HL-60 (cell line): Measurements from ENCODE around the gene TMEM178A.

Experiments
- DNase-seq, 2 experiments: peaks; one replicate each; pipeline ENCODE4 v3.0.0-alpha.2; 2010 to 2020; ENCODE audit warnings: low read depth in 1 of 2, low spot score in 1 of 2
- H3K27ac ChIP-seq: fragments of 250-450 bp; sonication (Bioruptor Pico); replicated peaks from 2 replicates; pipeline ENCODE4 v1.5.1; 2020; ENCODE audit warnings: mild to moderate bottlenecking, moderate library complexity
- H3K27me3 ChIP-seq: fragments of 250-450 bp; sonication (Bioruptor Pico); 2 replicates; pipeline ENCODE4 v1.5.1; 2021; ENCODE audit warnings: mild to moderate bottlenecking, moderate library complexity; ENCODE audit not compliant: insufficient read depth, poor library complexity, severe bottlenecking
- H3K4me3 ChIP-seq: replicated peaks from 2 replicates; pipeline ENCODE4 v1.5.1; 2011; ENCODE audit warnings: mild to moderate bottlenecking, control low read depth, low read length; ENCODE audit not compliant: insufficient read depth
- GABPA ChIP-seq: IDR thresholded peaks from 2 replicates; pipeline ENCODE4 v1.6.1; 2012; ENCODE audit warnings: low read depth
- POLR2AphosphoS5 ChIP-seq: IDR thresholded peaks from 2 replicates; pipeline ENCODE4 v1.6.1; 2012; ENCODE audit warnings: low read depth
- SPI1 ChIP-seq: IDR thresholded peaks from 2 replicates; pipeline ENCODE4 v1.6.1; 2012; ENCODE audit warnings: low read depth, mild to moderate bottlenecking, borderline replicate concordance
- TF ChIP-seq, protein P1 (sequence below): IDR thresholded peaks from 2 replicates; pipeline ENCODE4 v1.6.1; 2012; ENCODE audit warnings: low read depth; ENCODE audit not compliant: insufficient replicate concordance
- TF ChIP-seq, protein P2 (sequence below): IDR thresholded peaks from one replicate; pipeline ENCODE4 v1.5.1; 2011; ENCODE audit warnings: low read length, control low read depth, inconsistent platforms; ENCODE audit not compliant: insufficient read depth

The TMEM178A gene

DNA sequence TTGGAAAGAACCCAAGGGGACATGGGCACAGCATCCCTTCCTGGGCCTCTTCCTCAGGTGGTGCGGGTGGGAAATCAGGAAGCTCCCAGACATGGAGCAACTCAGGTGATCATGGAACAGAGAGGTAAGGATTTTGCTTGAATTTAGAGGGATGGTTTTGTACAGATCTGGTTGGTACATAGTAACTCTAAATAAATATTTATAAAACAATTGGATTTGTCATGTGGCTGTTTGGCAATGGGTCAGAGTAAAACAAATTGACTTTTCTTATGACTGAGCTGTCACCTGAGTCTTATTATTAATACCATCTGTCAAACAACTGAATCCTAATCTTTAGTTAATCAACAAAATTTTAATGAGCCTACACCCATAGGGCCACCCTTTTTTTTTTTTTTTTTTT lies 19.4 kb upstream of the TMEM178A start:
- Histone ChIP-seq H3K27me3 (no peaks in the 10 kb centered on the region), H3K4me3 (no peak overlapping the region), H3K27ac (no peak overlapping the region)
- TF ChIP-seq, protein P1, sequence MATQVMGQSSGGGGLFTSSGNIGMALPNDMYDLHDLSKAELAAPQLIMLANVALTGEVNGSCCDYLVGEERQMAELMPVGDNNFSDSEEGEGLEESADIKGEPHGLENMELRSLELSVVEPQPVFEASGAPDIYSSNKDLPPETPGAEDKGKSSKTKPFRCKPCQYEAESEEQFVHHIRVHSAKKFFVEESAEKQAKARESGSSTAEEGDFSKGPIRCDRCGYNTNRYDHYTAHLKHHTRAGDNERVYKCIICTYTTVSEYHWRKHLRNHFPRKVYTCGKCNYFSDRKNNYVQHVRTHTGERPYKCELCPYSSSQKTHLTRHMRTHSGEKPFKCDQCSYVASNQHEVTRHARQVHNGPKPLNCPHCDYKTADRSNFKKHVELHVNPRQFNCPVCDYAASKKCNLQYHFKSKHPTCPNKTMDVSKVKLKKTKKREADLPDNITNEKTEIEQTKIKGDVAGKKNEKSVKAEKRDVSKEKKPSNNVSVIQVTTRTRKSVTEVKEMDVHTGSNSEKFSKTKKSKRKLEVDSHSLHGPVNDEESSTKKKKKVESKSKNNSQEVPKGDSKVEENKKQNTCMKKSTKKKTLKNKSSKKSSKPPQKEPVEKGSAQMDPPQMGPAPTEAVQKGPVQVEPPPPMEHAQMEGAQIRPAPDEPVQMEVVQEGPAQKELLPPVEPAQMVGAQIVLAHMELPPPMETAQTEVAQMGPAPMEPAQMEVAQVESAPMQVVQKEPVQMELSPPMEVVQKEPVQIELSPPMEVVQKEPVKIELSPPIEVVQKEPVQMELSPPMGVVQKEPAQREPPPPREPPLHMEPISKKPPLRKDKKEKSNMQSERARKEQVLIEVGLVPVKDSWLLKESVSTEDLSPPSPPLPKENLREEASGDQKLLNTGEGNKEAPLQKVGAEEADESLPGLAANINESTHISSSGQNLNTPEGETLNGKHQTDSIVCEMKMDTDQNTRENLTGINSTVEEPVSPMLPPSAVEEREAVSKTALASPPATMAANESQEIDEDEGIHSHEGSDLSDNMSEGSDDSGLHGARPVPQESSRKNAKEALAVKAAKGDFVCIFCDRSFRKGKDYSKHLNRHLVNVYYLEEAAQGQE = no peak
- TF ChIP-seq SPI1 = no peak
- TF ChIP-seq, protein P2, sequence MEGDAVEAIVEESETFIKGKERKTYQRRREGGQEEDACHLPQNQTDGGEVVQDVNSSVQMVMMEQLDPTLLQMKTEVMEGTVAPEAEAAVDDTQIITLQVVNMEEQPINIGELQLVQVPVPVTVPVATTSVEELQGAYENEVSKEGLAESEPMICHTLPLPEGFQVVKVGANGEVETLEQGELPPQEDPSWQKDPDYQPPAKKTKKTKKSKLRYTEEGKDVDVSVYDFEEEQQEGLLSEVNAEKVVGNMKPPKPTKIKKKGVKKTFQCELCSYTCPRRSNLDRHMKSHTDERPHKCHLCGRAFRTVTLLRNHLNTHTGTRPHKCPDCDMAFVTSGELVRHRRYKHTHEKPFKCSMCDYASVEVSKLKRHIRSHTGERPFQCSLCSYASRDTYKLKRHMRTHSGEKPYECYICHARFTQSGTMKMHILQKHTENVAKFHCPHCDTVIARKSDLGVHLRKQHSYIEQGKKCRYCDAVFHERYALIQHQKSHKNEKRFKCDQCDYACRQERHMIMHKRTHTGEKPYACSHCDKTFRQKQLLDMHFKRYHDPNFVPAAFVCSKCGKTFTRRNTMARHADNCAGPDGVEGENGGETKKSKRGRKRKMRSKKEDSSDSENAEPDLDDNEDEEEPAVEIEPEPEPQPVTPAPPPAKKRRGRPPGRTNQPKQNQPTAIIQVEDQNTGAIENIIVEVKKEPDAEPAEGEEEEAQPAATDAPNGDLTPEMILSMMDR = no peak
- DNase-seq = no peak

DNA sequence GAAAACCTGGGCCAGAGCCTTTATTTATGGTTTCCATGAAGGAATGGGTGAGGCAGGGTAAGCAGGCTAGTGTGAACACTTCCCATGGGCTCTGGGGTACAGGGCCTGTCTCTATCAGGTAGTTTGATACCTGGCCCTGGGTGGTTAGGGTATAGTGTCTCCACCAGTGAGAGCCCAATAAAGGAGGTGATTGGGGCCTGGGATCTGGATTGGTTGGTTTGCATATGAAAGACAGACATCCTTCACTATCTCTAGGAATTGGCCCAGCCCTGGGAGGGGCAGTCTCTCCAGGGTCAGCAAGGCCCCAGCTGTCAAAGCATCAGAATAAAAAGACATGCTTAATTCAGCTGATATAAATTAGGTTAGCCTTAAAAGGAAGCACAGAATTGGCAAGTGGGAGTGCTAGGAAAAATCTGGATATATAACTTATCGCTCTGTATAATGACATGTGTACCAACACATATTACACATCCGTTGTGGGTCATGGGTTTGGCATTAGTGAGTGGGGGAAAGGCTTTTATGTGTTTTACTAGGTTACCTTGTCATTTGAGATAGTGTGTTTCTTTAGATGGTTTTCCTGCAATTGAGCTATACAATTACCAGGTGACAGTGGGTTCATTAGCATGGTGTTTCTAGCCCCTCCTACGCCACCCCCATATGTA lies 18.5 kb upstream of the TMEM178A start:
- Histone ChIP-seq H3K27ac (no peak overlapping the region), H3K27me3 (no peaks in the 10 kb centered on the region), H3K4me3 (no peak overlapping the region)
- DNase-seq = no peak
- TF ChIP-seq, protein P2 = no peak
- TF ChIP-seq SPI1 (no peak), GABPA (no peak), POLR2AphosphoS5 (no peak)
- TF ChIP-seq, protein P1 = no peak

DNA sequence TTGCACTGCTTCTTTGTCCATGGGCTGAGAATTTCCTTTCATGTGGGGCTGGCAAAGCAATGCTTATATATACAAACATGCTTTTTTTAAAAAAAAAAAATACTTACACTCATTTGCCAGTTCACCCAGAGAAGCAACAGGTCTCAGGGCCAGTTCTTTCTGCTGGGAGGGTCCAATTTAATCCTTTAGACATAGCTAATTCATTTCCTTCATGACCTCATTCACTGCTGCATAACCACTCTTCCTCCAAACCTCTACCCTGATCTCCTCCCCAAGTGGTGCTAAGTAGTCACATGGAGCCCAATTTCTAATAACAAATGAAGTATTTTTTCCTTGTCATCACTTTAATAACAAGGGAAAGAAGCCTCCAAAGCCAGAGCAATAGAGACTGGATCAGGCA lies 17.1 kb upstream of the TMEM178A start:
- no peaks in the 10 kb centered on the region for H3K27me3 ChIP-seq
- no peak for DNase-seq
- no peak overlapping the region for H3K4me3 ChIP-seq
- TF ChIP-seq, protein P1 = no peak
- no peak for TF ChIP-seq POLR2AphosphoS5
- TF ChIP-seq, protein P2 = no peak
- TF ChIP-seq SPI1 = no peak
- TF ChIP-seq GABPA = no peak
- no peak overlapping the region for H3K27ac ChIP-seq
